ENCODE data around the gene LPCAT2. TPM values are rescaled to one million over a fixed set of nuclear protein-coding genes. Genes with fewer than 3 reads are reported as not detected.

LPCAT2 gene, protein sequence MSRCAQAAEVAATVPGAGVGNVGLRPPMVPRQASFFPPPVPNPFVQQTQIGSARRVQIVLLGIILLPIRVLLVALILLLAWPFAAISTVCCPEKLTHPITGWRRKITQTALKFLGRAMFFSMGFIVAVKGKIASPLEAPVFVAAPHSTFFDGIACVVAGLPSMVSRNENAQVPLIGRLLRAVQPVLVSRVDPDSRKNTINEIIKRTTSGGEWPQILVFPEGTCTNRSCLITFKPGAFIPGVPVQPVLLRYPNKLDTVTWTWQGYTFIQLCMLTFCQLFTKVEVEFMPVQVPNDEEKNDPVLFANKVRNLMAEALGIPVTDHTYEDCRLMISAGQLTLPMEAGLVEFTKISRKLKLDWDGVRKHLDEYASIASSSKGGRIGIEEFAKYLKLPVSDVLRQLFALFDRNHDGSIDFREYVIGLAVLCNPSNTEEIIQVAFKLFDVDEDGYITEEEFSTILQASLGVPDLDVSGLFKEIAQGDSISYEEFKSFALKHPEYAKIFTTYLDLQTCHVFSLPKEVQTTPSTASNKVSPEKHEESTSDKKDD
- polyA plus RNA-seq (2011; rRNA removed) (16.3 and 17.1 TPM in 2 replicates), polyA plus RNA-seq (2017; fragmentation: RNase III; extraction: RNeasy Plus Mini Kit Qiagen cat#74134 plus additional on column Dnase treatment) (6.0 to 8.0 TPM (median 7.4 TPM) in 3 replicates), polyA minus RNA-seq (2011; rRNA and poly(A)+ RNA removed) (6.8 and 13.6 TPM in 2 replicates)
- polyA plus RNA-seq (2012; cell fraction: cytosol; rRNA removed), result 2.7 and 3.3 TPM in 2 replicates
- 3.6 and 3.7 TPM in 2 replicates for polyA plus RNA-seq (2012; cell fraction: nucleus; rRNA removed)

DNA sequence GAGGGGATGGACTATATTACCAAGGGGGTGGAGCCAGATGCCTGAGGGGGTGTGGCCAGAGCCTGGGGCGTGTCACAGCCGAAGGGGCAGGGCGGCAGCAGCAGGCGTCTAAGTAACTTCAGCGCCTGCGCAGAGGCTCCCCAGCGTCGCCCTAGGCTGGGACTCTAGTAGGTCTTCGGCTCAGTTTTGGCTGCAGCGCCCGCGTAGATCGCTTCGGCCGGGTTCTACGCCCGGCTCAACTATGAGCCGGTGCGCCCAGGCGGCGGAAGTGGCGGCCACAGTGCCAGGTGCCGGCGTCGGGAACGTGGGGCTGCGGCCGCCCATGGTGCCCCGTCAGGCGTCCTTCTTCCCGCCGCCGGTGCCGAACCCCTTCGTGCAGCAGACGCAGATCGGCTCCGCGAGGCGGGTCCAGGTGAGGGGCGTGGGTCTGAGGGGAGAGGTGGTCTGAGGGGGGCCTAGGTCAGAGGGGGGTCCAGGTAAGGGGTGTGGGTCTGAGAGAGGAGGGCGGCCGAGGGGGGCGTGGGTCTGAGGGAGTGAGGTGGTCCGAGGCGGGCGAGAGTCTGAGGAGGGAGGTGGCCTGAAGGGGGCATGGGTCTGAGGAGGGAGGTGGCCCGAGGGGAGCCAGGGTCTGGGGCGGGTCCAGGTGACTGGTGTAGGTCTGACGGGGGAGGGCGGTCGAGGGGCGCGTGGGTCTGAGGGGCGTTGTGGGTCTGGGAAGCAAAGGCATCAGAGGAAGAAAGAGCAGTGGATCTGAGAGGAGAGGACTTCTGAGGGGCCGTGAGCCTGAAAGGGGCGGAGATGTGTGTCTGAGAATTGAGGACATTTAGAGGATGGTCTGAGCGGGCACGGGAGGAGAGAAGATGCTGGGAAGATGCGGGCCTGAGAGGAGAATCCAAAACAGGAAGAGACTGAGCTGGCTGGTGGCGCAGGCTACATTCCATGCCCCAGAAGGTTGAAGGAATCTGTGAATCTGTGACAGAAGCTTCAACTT, at the start of gene LPCAT2:
Gene LPCAT2 (plus strand): TSS at position 132 of the 991 bp plus-strand sequence. CDS start 110 bp downstream, at position 242.
- peak within 1 kb of the TSS; percentile 78 to 88 for H3K27ac ChIP-seq
- peak in 1 of 2 experiments; percentile 18; a peak in 1 of 5 replicates for TF ChIP-seq JUN (IDR thresholded peaks at IDR 0.05)
- TF ChIP-seq, protein P1, sequence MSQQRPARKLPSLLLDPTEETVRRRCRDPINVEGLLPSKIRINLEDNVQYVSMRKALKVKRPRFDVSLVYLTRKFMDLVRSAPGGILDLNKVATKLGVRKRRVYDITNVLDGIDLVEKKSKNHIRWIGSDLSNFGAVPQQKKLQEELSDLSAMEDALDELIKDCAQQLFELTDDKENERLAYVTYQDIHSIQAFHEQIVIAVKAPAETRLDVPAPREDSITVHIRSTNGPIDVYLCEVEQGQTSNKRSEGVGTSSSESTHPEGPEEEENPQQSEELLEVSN (IDR thresholded peaks at IDR 0.05; ENCODE audit: borderline replicate concordance, low read depth), result peak; percentile 72
- no peak for TF ChIP-seq HOXB5 (CRISPR knock-in tag; IDR thresholded peaks at IDR 0.05)
- TF ChIP-seq EP300 (IDR thresholded peaks at IDR 0.05), result no peak
- TF ChIP-seq PHF8 (IDR thresholded peaks at IDR 0.05; ENCODE audit: borderline replicate concordance, low read depth), result peak; percentile 61; the same call in 1 of the 2 replicates
- peak; percentile 67 for TF ChIP-seq POLR2A (IDR thresholded peaks at IDR 0.05; ENCODE audit: low read length)
- TF ChIP-seq, protein P2, sequence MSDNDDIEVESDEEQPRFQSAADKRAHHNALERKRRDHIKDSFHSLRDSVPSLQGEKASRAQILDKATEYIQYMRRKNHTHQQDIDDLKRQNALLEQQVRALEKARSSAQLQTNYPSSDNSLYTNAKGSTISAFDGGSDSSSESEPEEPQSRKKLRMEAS (IDR thresholded peaks at IDR 0.05), result peak; percentile 26; the same call in 1 of the 2 replicates
- no peak for TF ChIP-seq HDAC2 (IDR thresholded peaks at IDR 0.05)
- no peak for TF ChIP-seq POLR2AphosphoS2 (conservative IDR thresholded peaks at IDR 0.05; ENCODE audit: low read length)
- H3K4me1 ChIP-seq, result no peaks in the 10 kb centered on the region
- peaks cover 18% of the 10 kb centered on the region for H3K9me3 ChIP-seq
- H3K4me2 ChIP-seq, result peak within 1 kb of the TSS; percentile 97
- no peak for FAIRE-seq
- WGBS (ENCODE audit: missing lambda C conversion rate), result 5% methylated on average over 17 of the region's 61 CpGs
- ChIA-PET CTCF (interaction anchor here (0.6 kb wide), 1 partner anchor 44 kb away, joined by 4 read pairs; no protein-coding TSS in a partner anchor), POLR2A (no interaction called here)
- peak; percentile 94 to 98 for ATAC-seq
- DNase-seq (ENCODE audit: low read depth in 1 of 2, low spot score in 1 of 2), result peak; percentile 79 to 83
- H3K4me3 ChIP-seq, result peak within 1 kb of the TSS; percentile 81

DNA sequence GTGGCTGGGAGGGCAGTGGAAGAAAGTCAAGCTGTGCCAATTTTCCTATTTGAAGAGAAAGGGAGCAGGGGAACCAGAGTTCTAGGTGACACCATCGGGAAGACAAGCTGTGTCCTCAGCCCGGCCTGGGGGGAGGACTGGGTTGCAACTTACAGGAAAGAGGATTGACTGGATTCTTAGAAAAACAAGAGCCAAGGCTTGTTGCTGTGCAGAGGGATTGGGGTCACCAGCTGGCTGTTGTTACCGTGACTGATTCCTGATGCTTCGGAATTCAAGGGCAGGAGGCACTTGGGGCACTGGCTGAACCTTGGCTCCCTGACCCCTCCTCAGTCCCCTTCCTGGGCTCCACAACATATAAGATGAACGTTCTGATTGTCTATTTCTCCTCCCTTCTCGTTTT, 46.6 kb upstream of the LPCAT2 start:
- 36% methylated on average over 6 of the region's 6 CpGs for WGBS (ENCODE audit: missing lambda C conversion rate)
- H3K27ac ChIP-seq, result no peak overlapping the region
- no peak overlapping the region for H3K4me3 ChIP-seq
- no peak for FAIRE-seq
- no peaks in the 10 kb centered on the region for H3K9me3 ChIP-seq
- CTCF ChIA-PET, result interaction anchor here (1.1 to 16.8 kb wide), 7 partner anchors 10 to 239 kb away, joined by 3 to 554 read pairs (median 8); no protein-coding TSS in a partner anchor
- TF ChIP-seq FOSB (CRISPR knock-in tag; IDR thresholded peaks at IDR 0.05) (no peak), CBX8 (IDR thresholded peaks at IDR 0.05) (no peak), NR3C1 (IDR thresholded peaks at IDR 0.05) (no peak), ZFP36 (IDR thresholded peaks at IDR 0.05; ENCODE audit: borderline replicate concordance, partially characterized antibody) (no peak), ZC3H11A (IDR thresholded peaks at IDR 0.05) (no peak), NFE2L2 (conservative IDR thresholded peaks at IDR 0.05; ENCODE audit: low read length) (no peak), ESRRA (IDR thresholded peaks at IDR 0.05; ENCODE audit: borderline replicate concordance, low read length) (no peak), MAZ (IDR thresholded peaks at IDR 0.05; ENCODE audit: borderline replicate concordance, low read depth, low read length) (no peak), EHF (CRISPR knock-in tag; IDR thresholded peaks at IDR 0.05) (no peak), POLR2A (IDR thresholded peaks at IDR 0.05; ENCODE audit: low read length) (no peak), RARB (CRISPR knock-in tag; IDR thresholded peaks at IDR 0.05) (no peak), RNF2 (IDR thresholded peaks at IDR 0.05; ENCODE audit: borderline replicate concordance, low read depth) (no peak), RCOR1 (IDR thresholded peaks at IDR 0.05; ENCODE audit: low read depth, low read length) (no peak), TFCP2L1 (CRISPR knock-in tag; IDR thresholded peaks at IDR 0.05) (no peak), MYC (IDR thresholded peaks at IDR 0.05; ENCODE audit: borderline replicate concordance, low read length) (no peak), KDM1A (IDR thresholded peaks at IDR 0.05; ENCODE audit: low read depth) (no peak), ZSCAN20 (CRISPR knock-in tag; IDR thresholded peaks at IDR 0.05) (no peak)
- TF ChIP-seq, protein P3, sequence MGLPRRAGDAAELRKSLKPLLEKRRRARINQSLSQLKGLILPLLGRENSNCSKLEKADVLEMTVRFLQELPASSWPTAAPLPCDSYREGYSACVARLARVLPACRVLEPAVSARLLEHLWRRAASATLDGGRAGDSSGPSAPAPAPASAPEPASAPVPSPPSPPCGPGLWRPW (IDR thresholded peaks at IDR 0.05), result no peak
- TF ChIP-seq, protein P4, sequence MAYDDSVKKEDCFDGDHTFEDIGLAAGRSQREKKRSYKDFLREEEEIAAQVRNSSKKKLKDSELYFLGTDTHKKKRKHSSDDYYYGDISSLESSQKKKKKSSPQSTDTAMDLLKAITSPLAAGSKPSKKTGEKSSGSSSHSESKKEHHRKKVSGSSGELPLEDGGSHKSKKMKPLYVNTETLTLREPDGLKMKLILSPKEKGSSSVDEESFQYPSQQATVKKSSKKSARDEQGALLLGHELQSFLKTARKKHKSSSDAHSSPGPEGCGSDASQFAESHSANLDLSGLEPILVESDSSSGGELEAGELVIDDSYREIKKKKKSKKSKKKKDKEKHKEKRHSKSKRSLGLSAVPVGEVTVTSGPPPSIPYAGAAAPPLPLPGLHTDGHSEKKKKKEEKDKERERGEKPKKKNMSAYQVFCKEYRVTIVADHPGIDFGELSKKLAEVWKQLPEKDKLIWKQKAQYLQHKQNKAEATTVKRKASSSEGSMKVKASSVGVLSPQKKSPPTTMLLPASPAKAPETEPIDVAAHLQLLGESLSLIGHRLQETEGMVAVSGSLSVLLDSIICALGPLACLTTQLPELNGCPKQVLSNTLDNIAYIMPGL (CRISPR knock-in tag; IDR thresholded peaks at IDR 0.05; ENCODE audit: borderline replicate concordance), result no peak
- no peak for ATAC-seq
- no peak overlapping the region for H3K4me2 ChIP-seq
- no peak for DNase-seq (ENCODE audit: low read depth in 1 of 2, low spot score in 1 of 2)
- POLR2A ChIA-PET, result no interaction called here
- H3K4me1 ChIP-seq, result no peaks in the 10 kb centered on the region
